ENCODE measurements around the gene ELMOD3. TPM values are rescaled to one million over a fixed set of nuclear protein-coding genes. Genes with fewer than 3 reads are reported as not detected.

Gene ELMOD3
- total and polyA plus RNA-seq, 5 experiments from 2014 or later, result 6.3 to 29.3 (median 14.5) TPM

Other genes with a start within 250 kb of the ELMOD3 start
- gene TCF7L1, start 221.4 kb upstream of the ELMOD3 start, total RNA-seq, result not detected
- gene TCF7L1, start 221.4 kb upstream of the ELMOD3 start, polyA plus RNA-seq, result under 1 TPM in 2 of 3 donors, not detected in 1; 0.08 to 0.09 TPM
- 100 to 1,000 TPM; 215 to 227 TPM for gene TGOLN2, start 26.8 kb upstream of the ELMOD3 start, total RNA-seq
- 10 to 100 TPM; 55.6 to 80.0 (median 65.1) TPM for gene TGOLN2, start 26.8 kb upstream of the ELMOD3 start, polyA plus RNA-seq
- 10 to 100 TPM; 21.3 to 25.6 TPM for gene RETSAT, start 241 bp upstream of the ELMOD3 start, total RNA-seq
- 10 to 100 TPM in 1 of 3 donors, 1 to 10 TPM in 2; 6.6 to 15.1 (median 9.9) TPM for gene RETSAT, start 241 bp upstream of the ELMOD3 start, polyA plus RNA-seq
- 1 to 10 TPM; 5.7 to 8.0 TPM for gene CAPG, start 55.6 kb downstream of the ELMOD3 start, total RNA-seq
- gene CAPG, start 55.6 kb downstream of the ELMOD3 start, polyA plus RNA-seq, result 10 to 100 TPM; 15.7 to 18.6 (median 16.8) TPM
- gene SH2D6, start 63.9 kb downstream of the ELMOD3 start, total RNA-seq, result 1 to 10 TPM; 1.3 to 2.2 TPM
- gene SH2D6, start 63.9 kb downstream of the ELMOD3 start, polyA plus RNA-seq, result not detected
- gene MAT2A, start 184.4 kb downstream of the ELMOD3 start, total RNA-seq, result 100 to 1,000 TPM; 192 to 205 TPM
- 100 to 1,000 TPM in 1 of 3 donors, 10 to 100 TPM in 2; 68.1 to 103 (median 73.0) TPM for gene MAT2A, start 184.4 kb downstream of the ELMOD3 start, polyA plus RNA-seq
- gene GGCX, start 206.7 kb downstream of the ELMOD3 start, total RNA-seq, result 10 to 100 TPM; 30.9 to 35.8 TPM
- gene GGCX, start 206.7 kb downstream of the ELMOD3 start, polyA plus RNA-seq, result 10 to 100 TPM; 10.4 to 14.6 (median 14.0) TPM
- gene VAMP8, start 222.8 kb downstream of the ELMOD3 start, total RNA-seq, result 10 to 100 TPM; 71.4 to 73.9 TPM
- 100 to 1,000 TPM; 321 to 405 (median 373) TPM for gene VAMP8, start 222.8 kb downstream of the ELMOD3 start, polyA plus RNA-seq
- 10 to 100 TPM; 24.6 to 24.7 TPM for gene VAMP5, start 229.7 kb downstream of the ELMOD3 start, total RNA-seq
- gene VAMP5, start 229.7 kb downstream of the ELMOD3 start, polyA plus RNA-seq, result 100 to 1,000 TPM; 135 to 143 (median 139) TPM
- gene RNF181, start 241.0 kb downstream of the ELMOD3 start, total RNA-seq, result 10 to 100 TPM; 66.0 to 73.8 TPM
- gene RNF181, start 241.0 kb downstream of the ELMOD3 start, polyA plus RNA-seq, result 100 to 1,000 TPM; 165 to 206 (median 173) TPM
- gene TMEM150A, start 247.9 kb downstream of the ELMOD3 start, total RNA-seq, result 10 to 100 TPM; 14.1 to 15.9 TPM
- gene TMEM150A, start 247.9 kb downstream of the ELMOD3 start, polyA plus RNA-seq, result 10 to 100 TPM; 11.6 to 15.1 (median 13.8) TPM